ENCODE measurements around the gene FSTL4. TPM values are rescaled to one million over a fixed set of nuclear protein-coding genes. Genes with fewer than 3 reads are reported as not detected.

Gene FSTL4
- total and polyA plus RNA-seq, 5 experiments from 2014 or later, result 1.5 to 1.6 TPM; not detected in 3

Small RNA genes within 50 kb of the gene (microRNA-seq; reads per million reads assigned to microRNA genes)
- gene MIR1289-2 (ENCODE audit: borderline microRNAs expressed), result not detected
